ENCODE measurements around the gene CIITA. TPM values are rescaled to one million over a fixed set of nuclear protein-coding genes. Genes with fewer than 3 reads are reported as not detected.

CIITA gene
- total RNA-seq, 1 donor from 2014 or later, result 0.93 TPM

- DNase-seq (ENCODE audit: extremely low read depth, low read depth, low spot score), result no peak
Measured at GRCh38 chr16:10878644-10879501, 1.9 kb downstream of the CIITA start.

- DNase-seq (ENCODE audit: extremely low read depth, low read depth, low spot score), result no peak
Measured at GRCh38 chr16:10879681-10880589, 2.9 kb downstream of the CIITA start.

GRCh38 chr16:10880594-10881452 lies 3.8 kb downstream of the CIITA start:
- DNase-seq (ENCODE audit: extremely low read depth, low read depth, low spot score), result no peak

GRCh38 chr16:10881479-10882030 lies 4.6 kb downstream of the CIITA start:
- no peak for DNase-seq (ENCODE audit: extremely low read depth, low read depth, low spot score)

- no peak for DNase-seq (ENCODE audit: extremely low read depth, low read depth, low spot score)
Measured at GRCh38 chr16:10883004-10883403, 6.0 kb downstream of the CIITA start.

- no peak for DNase-seq (ENCODE audit: extremely low read depth, low read depth, low spot score)
Measured at GRCh38 chr16:10885246-10885645, 8.2 kb downstream of the CIITA start.

GRCh38 chr16:10888320-10888937 lies 11.4 kb downstream of the CIITA start:
- no peak for DNase-seq (ENCODE audit: extremely low read depth, low read depth, low spot score)

GRCh38 chr16:10889855-10890254 lies 12.9 kb downstream of the CIITA start:
- no peak for DNase-seq (ENCODE audit: extremely low read depth, low read depth, low spot score)

- no peak for DNase-seq (ENCODE audit: extremely low read depth, low read depth, low spot score)
Measured at GRCh38 chr16:10892782-10893318, 15.8 kb downstream of the CIITA start.

- no peak for DNase-seq (ENCODE audit: extremely low read depth, low read depth, low spot score)
Measured at GRCh38 chr16:10895053-10895946, 18.3 kb downstream of the CIITA start.

- no peak for DNase-seq (ENCODE audit: extremely low read depth, low read depth, low spot score)
Measured at GRCh38 chr16:10896165-10896564, 19.2 kb downstream of the CIITA start.

- no peak for DNase-seq (ENCODE audit: extremely low read depth, low read depth, low spot score)
Measured at GRCh38 chr16:10896723-10897122, 19.7 kb downstream of the CIITA start.

GRCh38 chr16:10897134-10897533 lies 20.1 kb downstream of the CIITA start:
- DNase-seq (ENCODE audit: extremely low read depth, low read depth, low spot score), result no peak

GRCh38 chr16:10902999-10903398 lies 26.0 kb downstream of the CIITA start:
- no peak for DNase-seq (ENCODE audit: extremely low read depth, low read depth, low spot score)

- DNase-seq (ENCODE audit: extremely low read depth, low read depth, low spot score), result no peak
Measured at GRCh38 chr16:10906482-10906881, 29.5 kb downstream of the CIITA start.

- no peak for DNase-seq (ENCODE audit: extremely low read depth, low read depth, low spot score)
Measured at GRCh38 chr16:10906914-10907756, 30.1 kb downstream of the CIITA start.

- DNase-seq (ENCODE audit: extremely low read depth, low read depth, low spot score), result no peak
Measured at GRCh38 chr16:10907757-10908045, 30.7 kb downstream of the CIITA start.

- DNase-seq (ENCODE audit: extremely low read depth, low read depth, low spot score), result no peak
Measured at GRCh38 chr16:10911267-10911666, 34.3 kb downstream of the CIITA start.
